Liver (tissue), 9 donors: ENCODE data around the gene LYSET. TPM values are rescaled to one million over a fixed set of nuclear protein-coding genes. Genes with fewer than 3 reads are reported as not detected.

Experiments used
- DNase-seq: peaks from one replicate; pipeline ENCODE4 v3.0.0-alpha.2; 2017; ENCODE audit warnings: low spot score
- H3K27ac ChIP-seq, 2 donors: one replicate each; pipeline ENCODE4 v1.7.0; 2013; ENCODE audit warnings: inconsistent platforms in 2 of 2, low read length in 2 of 2, control low read depth in 1 of 2, low read depth in 1 of 2, mild to moderate bottlenecking in 1 of 2
- H3K27me3 ChIP-seq, 4 donors: one replicate each; pipeline versions ENCODE4 v1.6.1 to v1.7.0; 2013; ENCODE audit warnings: low read length in 3 of 4, inconsistent platforms in 1 of 4, mild to moderate bottlenecking in 1 of 4, moderate library complexity in 1 of 4; ENCODE audit not compliant: control insufficient read depth in 4 of 4, insufficient read depth in 4 of 4
- H3K36me3 ChIP-seq, 4 donors: one replicate each; pipeline versions ENCODE4 v1.6.1 to v1.7.0; 2013; ENCODE audit warnings: low read length in 3 of 4, mild to moderate bottlenecking in 3 of 4, low read depth in 1 of 4, moderate library complexity in 1 of 4; ENCODE audit not compliant: control insufficient read depth in 4 of 4, insufficient read depth in 3 of 4
- H3K4me1 ChIP-seq, 4 donors: one replicate each; pipeline versions ENCODE4 v1.6.1 to v1.7.0; 2013; ENCODE audit warnings: low read length in 3 of 4, mild to moderate bottlenecking in 3 of 4, moderate library complexity in 1 of 4; ENCODE audit not compliant: control insufficient read depth in 4 of 4, insufficient read depth in 4 of 4
- H3K4me3 ChIP-seq, 3 donors: one replicate each; pipeline versions ENCODE4 v1.6.1 to v1.7.0; 2013; ENCODE audit warnings: low read length in 3 of 3, control low read depth in 1 of 3, low read depth in 1 of 3, mild to moderate bottlenecking in 1 of 3
- H3K9ac ChIP-seq, 2 donors: one replicate each; pipeline ENCODE4 v1.7.0; 2013; ENCODE audit warnings: low read length in 2 of 2, mild to moderate bottlenecking in 2 of 2, moderate library complexity in 2 of 2, control low read depth in 1 of 2, low read depth in 1 of 2
- H3K9me3 ChIP-seq, 4 donors: one replicate each; pipeline versions ENCODE4 v1.6.1 to v1.7.0; 2013; ENCODE audit warnings: low read length in 3 of 4; ENCODE audit not compliant: control insufficient read depth in 4 of 4
- EGR1 ChIP-seq, 2 donors: IDR thresholded peaks; 2 replicates each; pipeline ENCODE4 v1.6.1; 2016 to 2018; ENCODE audit warnings: antibody characterized with exemption in 2 of 2, low read depth in 2 of 2
- FOXA1 ChIP-seq: IDR thresholded peaks from 2 replicates; pipeline ENCODE4 v1.6.1; 2016; ENCODE audit warnings: antibody characterized with exemption
- FOXA2 ChIP-seq: IDR thresholded peaks from 2 replicates; pipeline ENCODE4 v1.6.1; 2016; ENCODE audit warnings: antibody characterized with exemption
- GABPA ChIP-seq, 2 donors: IDR thresholded peaks in 1 of 2; conservative IDR thresholded peaks in 1 of 2; 2 replicates each; pipeline ENCODE4 v1.6.1; 2016; ENCODE audit warnings: antibody characterized with exemption in 2 of 2, mild to moderate bottlenecking in 1 of 2, moderate library complexity in 1 of 2
- HNF4G ChIP-seq: IDR thresholded peaks from 2 replicates; pipeline ENCODE4 v1.6.1; 2016; ENCODE audit warnings: antibody characterized with exemption
- JUND ChIP-seq, 2 donors: IDR thresholded peaks; 2 replicates each; pipeline ENCODE4 v1.6.1; 2016; ENCODE audit warnings: antibody characterized with exemption in 2 of 2
- NR2F2 ChIP-seq: IDR thresholded peaks from 2 replicates; pipeline ENCODE4 v1.6.1; 2016; ENCODE audit warnings: antibody characterized with exemption
- RAD21 ChIP-seq, 2 donors: IDR thresholded peaks; 2 replicates each; pipeline ENCODE4 v1.6.1; 2016; ENCODE audit warnings: antibody characterized with exemption in 2 of 2, mild to moderate bottlenecking in 2 of 2
- RXRA ChIP-seq, 2 donors: IDR thresholded peaks; 2 replicates each; pipeline ENCODE4 v1.6.1; 2017 to 2018; ENCODE audit warnings: antibody characterized with exemption in 2 of 2, mild to moderate bottlenecking in 1 of 2
- SP1 ChIP-seq: IDR thresholded peaks from 2 replicates; pipeline ENCODE4 v1.6.1; 2018; ENCODE audit warnings: antibody characterized with exemption, mild to moderate bottlenecking
- TAF1 ChIP-seq: conservative IDR thresholded peaks from 2 replicates; pipeline ENCODE4 v1.6.1; 2016; ENCODE audit warnings: antibody characterized with exemption, mild to moderate bottlenecking
- YY1 ChIP-seq: IDR thresholded peaks from 2 replicates; pipeline ENCODE4 v1.6.1; 2016; ENCODE audit warnings: antibody characterized with exemption, mild to moderate bottlenecking
- WGBS: extraction: QIAGEN DNeasy Blood & Tissue Kit; methylation state at CpG from one replicate; pipeline ENCODE4 v1.1.7; 2013; 5-methylcytosine and 5-hydroxymethylcytosine counted together
- polyA plus RNA-seq, 2 donors: library from polyadenylated mRNA; stranded (reverse) in 1 of 2; unstranded in 1 of 2; fragments of 200-250 nt in 1 of 2; fragments of >200 nt in 1 of 2; fragmentation: Nextera tagmentation in 1 of 2; extraction: Ambion mirVana in 1 of 2; gene quantifications; one replicate each; pipeline versions ENCODE4 v1.2.1 to v1.2.3, GENCODE V29; 2013 to 2015
- total RNA-seq, 2 donors: library from RNA; depleted of rRNA; stranded (reverse); fragments of >200 nt; gene quantifications; one replicate each; pipeline ENCODE4 v1.2.3, GENCODE V29; 2014
- TF ChIP-seq, protein P1 (sequence below): fragments of 150-350 bp; IDR thresholded peaks from 2 replicates; pipeline ENCODE4 v1.5.1; 2017; ENCODE audit warnings: improper control_type of control experiment, low read depth, low read length; ENCODE audit not compliant: missing input control
- TF ChIP-seq, protein P2 (sequence below): IDR thresholded peaks from 2 replicates; pipeline ENCODE4 v1.6.1; 2016; ENCODE audit warnings: antibody characterized with exemption
- TF ChIP-seq, protein P3 (sequence below): IDR thresholded peaks from 2 replicates; pipeline ENCODE4 v1.6.1; 2016; ENCODE audit warnings: antibody characterized with exemption
- TF ChIP-seq, protein P4 (sequence below): IDR thresholded peaks from 2 replicates; pipeline ENCODE4 v1.6.1; 2016; ENCODE audit warnings: antibody characterized with exemption, mild to moderate bottlenecking
- TF ChIP-seq, protein P5 (sequence below): IDR thresholded peaks from 2 replicates; pipeline ENCODE4 v1.6.1; 2016; ENCODE audit warnings: antibody characterized with exemption
- donor health status: healthy.
- donor health status: healthy.
- donor health status: healthy.
- donor health status: healthy.
- donor health status: healthy.

The LYSET gene
- total and polyA plus RNA-seq, 4 donors: 5.6 to 13.4 (median 6.5) TPM

DNA sequence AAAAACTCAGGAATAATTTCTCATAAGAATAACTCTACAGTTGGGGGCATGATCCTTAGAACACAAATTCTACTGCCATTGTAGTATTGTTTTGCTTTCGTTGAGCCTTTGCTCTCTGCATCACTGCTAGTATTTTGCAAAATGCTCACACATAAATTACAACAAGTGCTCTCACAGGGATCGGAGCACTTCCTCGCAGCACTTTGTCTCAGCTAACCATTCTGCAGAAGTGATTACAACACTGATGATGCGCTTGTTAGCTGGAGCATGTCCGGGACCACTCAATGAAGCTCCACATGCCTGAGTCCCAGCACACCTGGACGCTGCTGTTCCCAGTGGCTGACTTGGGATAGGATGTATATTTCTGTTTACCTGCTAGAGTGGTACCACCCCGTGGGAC, 32.0 kb upstream of the LYSET start:
- H3K9me3 ChIP-seq: no peaks in the 10 kb centered on the region
- no peak overlapping the region for H3K9ac ChIP-seq
- no peak overlapping the region for H3K27ac ChIP-seq
- no peaks in the 10 kb centered on the region for H3K36me3 ChIP-seq
- whole genome bisulfite sequencing: 82% methylated on average over 7 of the region's 7 CpGs
- H3K4me1 ChIP-seq: peaks cover 7 to 14% (median 12%) of the 10 kb centered on the region in 4 donors
- no peak for DNase-seq
- TF ChIP-seq FOXA2: no peak
- no peak for TF ChIP-seq FOXA1
- TF ChIP-seq, protein P1, sequence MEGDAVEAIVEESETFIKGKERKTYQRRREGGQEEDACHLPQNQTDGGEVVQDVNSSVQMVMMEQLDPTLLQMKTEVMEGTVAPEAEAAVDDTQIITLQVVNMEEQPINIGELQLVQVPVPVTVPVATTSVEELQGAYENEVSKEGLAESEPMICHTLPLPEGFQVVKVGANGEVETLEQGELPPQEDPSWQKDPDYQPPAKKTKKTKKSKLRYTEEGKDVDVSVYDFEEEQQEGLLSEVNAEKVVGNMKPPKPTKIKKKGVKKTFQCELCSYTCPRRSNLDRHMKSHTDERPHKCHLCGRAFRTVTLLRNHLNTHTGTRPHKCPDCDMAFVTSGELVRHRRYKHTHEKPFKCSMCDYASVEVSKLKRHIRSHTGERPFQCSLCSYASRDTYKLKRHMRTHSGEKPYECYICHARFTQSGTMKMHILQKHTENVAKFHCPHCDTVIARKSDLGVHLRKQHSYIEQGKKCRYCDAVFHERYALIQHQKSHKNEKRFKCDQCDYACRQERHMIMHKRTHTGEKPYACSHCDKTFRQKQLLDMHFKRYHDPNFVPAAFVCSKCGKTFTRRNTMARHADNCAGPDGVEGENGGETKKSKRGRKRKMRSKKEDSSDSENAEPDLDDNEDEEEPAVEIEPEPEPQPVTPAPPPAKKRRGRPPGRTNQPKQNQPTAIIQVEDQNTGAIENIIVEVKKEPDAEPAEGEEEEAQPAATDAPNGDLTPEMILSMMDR: no peak
- no peak for TF ChIP-seq RAD21 (IDR thresholded peaks at IDR 0.05)
- no peak for TF ChIP-seq RXRA (IDR thresholded peaks at IDR 0.05)
- TF ChIP-seq JUND (IDR thresholded peaks at IDR 0.05): no peak
- TF ChIP-seq SP1: no peak
- TF ChIP-seq HNF4G: no peak
- no peak for TF ChIP-seq TAF1
- TF ChIP-seq GABPA (IDR thresholded peaks at IDR 0.05 in 1 of 2, conservative IDR thresholded peaks at IDR 0.05 in 1 of 2): no peak
- TF ChIP-seq, protein P2, sequence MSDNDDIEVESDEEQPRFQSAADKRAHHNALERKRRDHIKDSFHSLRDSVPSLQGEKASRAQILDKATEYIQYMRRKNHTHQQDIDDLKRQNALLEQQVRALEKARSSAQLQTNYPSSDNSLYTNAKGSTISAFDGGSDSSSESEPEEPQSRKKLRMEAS: no peak
- no peak for TF ChIP-seq EGR1 (IDR thresholded peaks at IDR 0.05; ENCODE audit: low read depth in 2 of 2)
- TF ChIP-seq, protein P3, sequence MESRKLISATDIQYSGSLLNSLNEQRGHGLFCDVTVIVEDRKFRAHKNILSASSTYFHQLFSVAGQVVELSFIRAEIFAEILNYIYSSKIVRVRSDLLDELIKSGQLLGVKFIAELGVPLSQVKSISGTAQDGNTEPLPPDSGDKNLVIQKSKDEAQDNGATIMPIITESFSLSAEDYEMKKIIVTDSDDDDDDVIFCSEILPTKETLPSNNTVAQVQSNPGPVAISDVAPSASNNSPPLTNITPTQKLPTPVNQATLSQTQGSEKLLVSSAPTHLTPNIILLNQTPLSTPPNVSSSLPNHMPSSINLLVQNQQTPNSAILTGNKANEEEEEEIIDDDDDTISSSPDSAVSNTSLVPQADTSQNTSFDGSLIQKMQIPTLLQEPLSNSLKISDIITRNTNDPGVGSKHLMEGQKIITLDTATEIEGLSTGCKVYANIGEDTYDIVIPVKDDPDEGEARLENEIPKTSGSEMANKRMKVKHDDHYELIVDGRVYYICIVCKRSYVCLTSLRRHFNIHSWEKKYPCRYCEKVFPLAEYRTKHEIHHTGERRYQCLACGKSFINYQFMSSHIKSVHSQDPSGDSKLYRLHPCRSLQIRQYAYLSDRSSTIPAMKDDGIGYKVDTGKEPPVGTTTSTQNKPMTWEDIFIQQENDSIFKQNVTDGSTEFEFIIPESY: no peak
- no peaks in the 10 kb centered on the region for H3K27me3 ChIP-seq
- no peak overlapping the region for H3K4me3 ChIP-seq

DNA sequence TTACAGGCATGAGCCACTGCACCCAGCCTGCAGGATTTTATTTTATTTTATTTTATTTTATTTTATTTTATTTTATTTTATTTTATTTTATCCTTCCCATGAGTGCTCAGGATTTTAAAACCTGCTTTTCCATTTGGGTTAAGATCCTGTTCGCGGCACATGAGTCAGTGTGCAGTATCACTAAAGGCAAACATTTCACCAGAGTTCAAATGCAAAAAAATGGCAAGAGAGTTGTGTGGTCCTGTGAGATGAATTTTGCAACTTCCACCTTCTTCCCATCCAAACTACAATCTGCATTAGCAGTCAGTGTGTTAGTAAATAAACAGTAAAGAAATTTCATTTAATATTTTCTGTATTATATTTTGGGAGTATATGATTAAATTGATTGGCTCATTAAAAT, 29.4 kb upstream of the LYSET start:
- Histone ChIP-seq H3K9me3 (no peaks in the 10 kb centered on the region), H3K27me3 (no peaks in the 10 kb centered on the region)

More for the DNA sequence above, 29.4 kb upstream of the LYSET start:
- Histone ChIP-seq H3K36me3 (no peaks in the 10 kb centered on the region), H3K4me3 (no peak overlapping the region), H3K9ac (no peak overlapping the region), H3K4me1 (peaks cover under 1 to 8% (median 6%) of the 10 kb centered on the region in 4 donors), H3K27ac (no peak overlapping the region)
- WGBS: 66% methylated on average over 2 of the region's 2 CpGs
- TF ChIP-seq, protein P4, sequence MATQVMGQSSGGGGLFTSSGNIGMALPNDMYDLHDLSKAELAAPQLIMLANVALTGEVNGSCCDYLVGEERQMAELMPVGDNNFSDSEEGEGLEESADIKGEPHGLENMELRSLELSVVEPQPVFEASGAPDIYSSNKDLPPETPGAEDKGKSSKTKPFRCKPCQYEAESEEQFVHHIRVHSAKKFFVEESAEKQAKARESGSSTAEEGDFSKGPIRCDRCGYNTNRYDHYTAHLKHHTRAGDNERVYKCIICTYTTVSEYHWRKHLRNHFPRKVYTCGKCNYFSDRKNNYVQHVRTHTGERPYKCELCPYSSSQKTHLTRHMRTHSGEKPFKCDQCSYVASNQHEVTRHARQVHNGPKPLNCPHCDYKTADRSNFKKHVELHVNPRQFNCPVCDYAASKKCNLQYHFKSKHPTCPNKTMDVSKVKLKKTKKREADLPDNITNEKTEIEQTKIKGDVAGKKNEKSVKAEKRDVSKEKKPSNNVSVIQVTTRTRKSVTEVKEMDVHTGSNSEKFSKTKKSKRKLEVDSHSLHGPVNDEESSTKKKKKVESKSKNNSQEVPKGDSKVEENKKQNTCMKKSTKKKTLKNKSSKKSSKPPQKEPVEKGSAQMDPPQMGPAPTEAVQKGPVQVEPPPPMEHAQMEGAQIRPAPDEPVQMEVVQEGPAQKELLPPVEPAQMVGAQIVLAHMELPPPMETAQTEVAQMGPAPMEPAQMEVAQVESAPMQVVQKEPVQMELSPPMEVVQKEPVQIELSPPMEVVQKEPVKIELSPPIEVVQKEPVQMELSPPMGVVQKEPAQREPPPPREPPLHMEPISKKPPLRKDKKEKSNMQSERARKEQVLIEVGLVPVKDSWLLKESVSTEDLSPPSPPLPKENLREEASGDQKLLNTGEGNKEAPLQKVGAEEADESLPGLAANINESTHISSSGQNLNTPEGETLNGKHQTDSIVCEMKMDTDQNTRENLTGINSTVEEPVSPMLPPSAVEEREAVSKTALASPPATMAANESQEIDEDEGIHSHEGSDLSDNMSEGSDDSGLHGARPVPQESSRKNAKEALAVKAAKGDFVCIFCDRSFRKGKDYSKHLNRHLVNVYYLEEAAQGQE: no peak
- TF ChIP-seq TAF1 (no peak), HNF4G (no peak), YY1 (no peak), NR2F2 (no peak), FOXA1 (no peak), RXRA (IDR thresholded peaks at IDR 0.05) (no peak), JUND (IDR thresholded peaks at IDR 0.05) (no peak), GABPA (IDR thresholded peaks at IDR 0.05 in 1 of 2, conservative IDR thresholded peaks at IDR 0.05 in 1 of 2) (no peak), EGR1 (IDR thresholded peaks at IDR 0.05; ENCODE audit: low read depth in 2 of 2) (no peak), SP1 (no peak), RAD21 (IDR thresholded peaks at IDR 0.05) (no peak), FOXA2 (no peak)
- TF ChIP-seq, protein P2: no peak
- TF ChIP-seq, protein P5, sequence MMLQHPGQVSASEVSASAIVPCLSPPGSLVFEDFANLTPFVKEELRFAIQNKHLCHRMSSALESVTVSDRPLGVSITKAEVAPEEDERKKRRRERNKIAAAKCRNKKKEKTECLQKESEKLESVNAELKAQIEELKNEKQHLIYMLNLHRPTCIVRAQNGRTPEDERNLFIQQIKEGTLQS: no peak
- TF ChIP-seq, protein P1: no peak
- no peak for DNase-seq
